Hematopoietic multipotent progenitor cell treated with erythropoietin and hydrocortisone succinate and interleukin-3 and kit ligand, for 8 days (in vitro differentiated cells): ENCODE data around the gene ZAR1L.

Experiments used
- DNase-seq: peaks from one replicate; pipeline ENCODE4 v3.0.0-alpha.2; 2015

The ZAR1L gene

DNA sequence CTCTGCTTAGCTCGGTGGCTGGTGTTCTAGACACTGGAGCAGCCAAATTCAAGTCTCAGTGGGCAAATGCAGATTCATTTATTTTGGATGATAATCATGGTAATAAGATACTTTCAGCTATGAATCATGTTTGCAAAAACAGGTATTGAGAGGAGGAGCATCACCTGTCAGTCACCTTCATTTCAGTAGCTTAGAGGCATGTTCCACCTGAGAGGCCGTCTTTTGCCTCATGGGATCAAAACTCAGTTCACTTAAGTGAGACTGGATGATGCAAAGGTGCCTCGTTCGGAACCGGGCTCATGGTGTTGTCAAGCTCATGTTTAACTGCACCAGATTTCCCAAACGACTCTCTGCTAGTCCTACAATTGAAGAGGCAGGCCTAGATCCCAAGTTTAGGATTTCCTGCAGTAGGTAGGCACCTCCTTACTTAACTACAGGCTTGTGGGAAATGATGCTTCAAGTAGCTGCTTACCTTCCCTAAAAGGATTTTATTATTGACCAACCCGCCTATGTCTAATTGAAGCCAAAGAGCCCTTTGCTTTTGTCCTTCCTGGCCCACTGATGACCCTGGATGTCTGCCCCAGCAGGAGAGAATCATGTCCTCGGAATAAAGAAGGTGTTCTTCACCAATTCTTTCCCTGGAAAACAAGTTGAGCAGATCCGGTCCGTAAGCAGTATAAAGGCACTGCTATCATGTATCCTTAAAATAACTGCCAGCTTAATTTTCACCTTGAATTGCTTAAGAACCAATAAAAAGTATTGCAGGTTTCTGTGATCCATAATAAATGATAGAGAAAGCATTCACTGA, 60.0 kb downstream of the ZAR1L start:
- DNase-seq, result no peak

DNA sequence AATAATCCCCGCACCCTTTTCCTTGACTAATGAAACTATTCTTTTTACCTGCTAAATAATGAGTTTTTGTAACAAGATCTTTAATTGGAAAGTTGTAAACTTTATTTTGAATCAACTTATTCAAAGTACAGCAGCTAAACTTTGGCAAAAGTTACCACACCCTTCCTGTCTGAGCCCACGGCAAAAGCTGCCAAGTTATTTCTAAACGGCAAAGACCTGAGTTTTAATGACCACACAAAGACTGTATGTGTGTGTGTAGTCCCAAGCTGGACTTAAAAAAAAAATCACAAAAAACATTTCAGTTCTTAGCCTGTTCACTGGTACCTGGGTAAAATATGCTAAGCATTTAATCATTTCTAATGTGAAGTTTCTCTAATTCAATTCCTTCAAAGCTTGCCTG, 60.7 kb downstream of the ZAR1L start:
- no peak for DNase-seq

DNA sequence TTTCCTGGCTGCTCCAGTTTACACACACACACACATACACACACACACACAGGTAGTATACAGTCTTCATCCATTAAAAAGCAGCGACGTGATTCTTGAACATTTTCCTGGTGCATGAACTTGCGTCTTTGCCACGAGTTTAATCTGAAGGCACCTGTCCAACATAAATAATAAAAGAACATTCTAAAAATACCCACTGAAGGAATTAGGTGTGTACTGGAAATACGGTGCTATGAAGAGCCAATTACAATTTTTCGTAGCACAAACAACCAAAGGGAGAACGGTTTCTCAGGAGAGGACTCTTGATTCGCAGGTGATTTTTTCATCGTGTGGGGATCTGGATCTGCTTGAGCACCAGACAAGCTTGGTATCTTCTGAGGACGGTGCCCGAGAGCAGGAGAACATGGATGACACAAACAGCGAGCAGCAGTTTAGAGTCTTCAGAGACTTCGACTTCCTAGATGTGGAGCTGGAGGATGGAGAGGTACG, 61.2 kb downstream of the ZAR1L start:
- DNase-seq, result no peak
